ENCODE measurements around the gene DVL3. TPM values are rescaled to one million over a fixed set of nuclear protein-coding genes. Genes with fewer than 3 reads are reported as not detected.

Gene DVL3
- total RNA-seq, 1 donor from 2014 or later, result 103 TPM

DNA sequence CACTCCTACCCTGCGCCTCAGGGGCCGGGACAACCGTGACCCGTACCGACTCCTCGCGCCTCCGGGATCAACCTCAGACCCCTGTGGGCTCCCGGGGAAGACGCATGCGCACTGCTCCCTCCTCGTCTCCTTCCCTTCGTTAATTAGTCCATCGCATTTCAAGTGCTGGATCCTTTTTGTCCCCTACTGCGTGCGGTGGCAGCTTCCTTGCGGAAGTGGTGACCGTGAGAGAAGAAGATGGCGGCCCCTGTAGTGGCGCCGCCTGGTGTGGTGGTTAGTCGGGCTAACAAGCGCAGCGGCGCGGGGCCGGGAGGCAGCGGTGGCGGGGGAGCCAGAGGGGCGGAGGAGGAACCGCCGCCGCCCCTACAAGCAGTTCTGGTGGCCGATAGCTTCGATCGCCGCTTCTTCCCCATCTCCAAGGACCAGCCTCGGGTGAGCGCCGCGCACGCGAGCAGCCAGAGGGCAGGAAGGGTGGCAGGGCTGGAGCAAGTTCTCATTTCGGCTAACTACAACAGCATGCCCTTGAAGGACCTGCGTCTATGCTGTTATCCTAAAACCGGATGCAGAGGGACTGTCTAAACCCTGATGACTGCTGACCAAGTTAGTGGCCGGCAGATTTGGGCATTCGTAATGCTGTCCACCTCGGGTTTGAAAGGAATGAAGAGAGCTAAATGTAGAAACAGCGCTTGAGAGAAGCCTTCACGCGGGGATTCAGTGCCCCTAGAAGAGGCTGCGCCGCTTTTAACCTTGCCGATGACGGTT lies 19.8 kb upstream of the DVL3 start, which contains the start of gene EIF2B5:
Gene EIF2B5 (plus strand): TSS at position 210 of the 762 bp plus-strand sequence. CDS start 28 bp downstream, at position 238.
- peak within 1 kb of the TSS; percentile 96 for H3K4me3 Mint-ChIP-seq (ENCODE audit: unreplicated experiment)
- TF ChIP-seq, protein P1, sequence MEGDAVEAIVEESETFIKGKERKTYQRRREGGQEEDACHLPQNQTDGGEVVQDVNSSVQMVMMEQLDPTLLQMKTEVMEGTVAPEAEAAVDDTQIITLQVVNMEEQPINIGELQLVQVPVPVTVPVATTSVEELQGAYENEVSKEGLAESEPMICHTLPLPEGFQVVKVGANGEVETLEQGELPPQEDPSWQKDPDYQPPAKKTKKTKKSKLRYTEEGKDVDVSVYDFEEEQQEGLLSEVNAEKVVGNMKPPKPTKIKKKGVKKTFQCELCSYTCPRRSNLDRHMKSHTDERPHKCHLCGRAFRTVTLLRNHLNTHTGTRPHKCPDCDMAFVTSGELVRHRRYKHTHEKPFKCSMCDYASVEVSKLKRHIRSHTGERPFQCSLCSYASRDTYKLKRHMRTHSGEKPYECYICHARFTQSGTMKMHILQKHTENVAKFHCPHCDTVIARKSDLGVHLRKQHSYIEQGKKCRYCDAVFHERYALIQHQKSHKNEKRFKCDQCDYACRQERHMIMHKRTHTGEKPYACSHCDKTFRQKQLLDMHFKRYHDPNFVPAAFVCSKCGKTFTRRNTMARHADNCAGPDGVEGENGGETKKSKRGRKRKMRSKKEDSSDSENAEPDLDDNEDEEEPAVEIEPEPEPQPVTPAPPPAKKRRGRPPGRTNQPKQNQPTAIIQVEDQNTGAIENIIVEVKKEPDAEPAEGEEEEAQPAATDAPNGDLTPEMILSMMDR (IDR thresholded peaks at IDR 0.05; ENCODE audit: unreplicated experiment), result no peak
- H3K9me3 Mint-ChIP-seq (ENCODE audit: unreplicated experiment), result no peaks in the 10 kb centered on the region
- peaks cover 13% of the 10 kb centered on the region for H3K36me3 Mint-ChIP-seq (ENCODE audit: low read depth, unreplicated experiment)
- peaks cover 1% of the 10 kb centered on the region for H3K27me3 Mint-ChIP-seq (ENCODE audit: unreplicated experiment)
- peak; percentile 84 for DNase-seq (ENCODE audit: low spot score)
- H3K4me1 Mint-ChIP-seq (ENCODE audit: unreplicated experiment), result peaks cover 17% of the 10 kb centered on the region
- H3K27ac Mint-ChIP-seq (ENCODE audit: unreplicated experiment), result peak within 1 kb of the TSS; percentile 91

DNA sequence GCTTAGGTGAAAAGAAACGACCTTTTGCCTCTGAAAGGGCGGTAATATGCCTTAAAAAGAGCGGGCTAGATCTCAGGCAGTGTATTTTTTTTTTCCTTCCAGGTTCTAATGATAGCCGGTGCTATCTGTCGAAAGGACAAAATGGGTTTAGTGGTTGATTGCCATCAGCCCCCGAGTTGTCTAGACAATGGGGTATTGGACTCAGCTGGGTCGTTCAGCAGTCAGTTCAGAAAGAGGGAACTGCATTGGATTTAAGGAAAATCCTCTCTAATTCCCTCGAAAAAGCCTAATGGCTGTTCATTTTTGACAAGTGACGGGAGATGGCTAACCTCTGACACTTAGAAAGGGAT lies 19.3 kb upstream of the DVL3 start:
- no peak for DNase-seq (ENCODE audit: low spot score)
- H3K27me3 Mint-ChIP-seq (ENCODE audit: unreplicated experiment), result peaks cover 3% of the 10 kb centered on the region
- H3K9me3 Mint-ChIP-seq (ENCODE audit: unreplicated experiment), result no peaks in the 10 kb centered on the region
- H3K4me1 Mint-ChIP-seq (ENCODE audit: unreplicated experiment), result peaks cover 17% of the 10 kb centered on the region
- peak overlapping the region; percentile 91 for H3K27ac Mint-ChIP-seq (ENCODE audit: unreplicated experiment)
- H3K36me3 Mint-ChIP-seq (ENCODE audit: low read depth, unreplicated experiment), result peaks cover 18% of the 10 kb centered on the region
- TF ChIP-seq, protein P1 (IDR thresholded peaks at IDR 0.05; ENCODE audit: unreplicated experiment), result no peak
- peak overlapping the region; percentile 96 for H3K4me3 Mint-ChIP-seq (ENCODE audit: unreplicated experiment)

- no peak for DNase-seq (ENCODE audit: low spot score)
- H3K27me3 Mint-ChIP-seq (ENCODE audit: unreplicated experiment), result peaks cover 3% of the 10 kb centered on the region
- H3K4me1 Mint-ChIP-seq (ENCODE audit: unreplicated experiment), result peaks cover 12% of the 10 kb centered on the region
- TF ChIP-seq, protein P1 (IDR thresholded peaks at IDR 0.05; ENCODE audit: unreplicated experiment), result no peak
- H3K36me3 Mint-ChIP-seq (ENCODE audit: low read depth, unreplicated experiment), result peaks cover 46% of the 10 kb centered on the region
- H3K4me3 Mint-ChIP-seq (ENCODE audit: unreplicated experiment), result no peak overlapping the region
- H3K27ac Mint-ChIP-seq (ENCODE audit: unreplicated experiment), result no peak overlapping the region
- no peaks in the 10 kb centered on the region for H3K9me3 Mint-ChIP-seq (ENCODE audit: unreplicated experiment)
Measured at GRCh38 chr3:184140436-184140835, 14.7 kb upstream of the DVL3 start.

- Mint-ChIP-seq H3K27me3 (ENCODE audit: unreplicated experiment) (peaks cover 3% of the 10 kb centered on the region), H3K36me3 (ENCODE audit: low read depth, unreplicated experiment) (peaks cover 46% of the 10 kb centered on the region), H3K27ac (ENCODE audit: unreplicated experiment) (no peak overlapping the region), H3K9me3 (ENCODE audit: unreplicated experiment) (no peaks in the 10 kb centered on the region), H3K4me3 (ENCODE audit: unreplicated experiment) (no peak overlapping the region), H3K4me1 (ENCODE audit: unreplicated experiment) (peaks cover 1% of the 10 kb centered on the region)
- TF ChIP-seq, protein P1 (IDR thresholded peaks at IDR 0.05; ENCODE audit: unreplicated experiment), result no peak
- DNase-seq (ENCODE audit: low spot score), result no peak
Measured at GRCh38 chr3:184142199-184142598, 13.0 kb upstream of the DVL3 start.

GRCh38 chr3:184143327-184143726 lies 11.8 kb upstream of the DVL3 start:
- H3K27me3 Mint-ChIP-seq (ENCODE audit: unreplicated experiment), result peaks cover 3% of the 10 kb centered on the region
- no peak overlapping the region for H3K4me3 Mint-ChIP-seq (ENCODE audit: unreplicated experiment)
- H3K9me3 Mint-ChIP-seq (ENCODE audit: unreplicated experiment), result no peaks in the 10 kb centered on the region
- no peaks in the 10 kb centered on the region for H3K4me1 Mint-ChIP-seq (ENCODE audit: unreplicated experiment)
- peaks cover 39% of the 10 kb centered on the region for H3K36me3 Mint-ChIP-seq (ENCODE audit: low read depth, unreplicated experiment)
- H3K27ac Mint-ChIP-seq (ENCODE audit: unreplicated experiment), result no peak overlapping the region
- DNase-seq (ENCODE audit: low spot score), result no peak
- TF ChIP-seq, protein P1 (IDR thresholded peaks at IDR 0.05; ENCODE audit: unreplicated experiment), result no peak
